BLaER1 treated with 17β-estradiol and CSF1 and Interleukin-3, amounts not matched to agents 10 nM and 100 nM (cell line): ENCODE data around the gene CREB5.

Experiments
- H3K27ac ChIP-seq, 11 experiments: shearing (Covaris generic); formaldehyde crosslinking; 2 replicates each; pipeline ENCODE4 v1.8.1; 2022
- H3K27me3 ChIP-seq, 11 experiments: shearing (Covaris generic); formaldehyde crosslinking; 2 replicates each; pipeline ENCODE4 v1.8.1; 2022
- H3K36me3 ChIP-seq, 11 experiments: shearing (Covaris generic); formaldehyde crosslinking; 2 replicates each; pipeline ENCODE4 v1.8.1; 2022
- H3K4me1 ChIP-seq, 10 experiments: shearing (Covaris generic); formaldehyde crosslinking; 2 replicates each; pipeline ENCODE4 v1.8.1; 2022
- H3K4me2 ChIP-seq, 11 experiments: shearing (Covaris generic); formaldehyde crosslinking; 2 replicates each; pipeline ENCODE4 v1.8.1; 2022
- H3K4me3 ChIP-seq, 10 experiments: shearing (Covaris generic); formaldehyde crosslinking; 2 replicates each; pipeline ENCODE4 v1.8.1; 2022
- H3K9ac ChIP-seq, 11 experiments: shearing (Covaris generic); formaldehyde crosslinking; 2 replicates each; pipeline ENCODE4 v1.8.1; 2022
- H3K9me3 ChIP-seq, 11 experiments: shearing (Covaris generic); formaldehyde crosslinking; replicated peaks in 1 of 11; 2 replicates each; pipeline ENCODE4 v1.8.1; 2022
- H4K20me1 ChIP-seq, 11 experiments: shearing (Covaris generic); formaldehyde crosslinking; 2 replicates each; pipeline ENCODE4 v1.8.1; 2022
- Cebpa-rat ChIP-seq, 11 experiments: shearing (Covaris generic); IDR thresholded peaks; 2 replicates each; pipeline ENCODE4 v1.8.1; 2022

The CREB5 gene

GRCh38 chr7:28761505-28761904 lies 349.2 kb downstream of the CREB5 start:
- TF ChIP-seq Cebpa-rat (IDR thresholded peaks at IDR 0.05), result no peak
- Histone ChIP-seq H3K27me3 (no peaks in the 10 kb centered on the region), H4K20me1 (no peaks in the 10 kb centered on the region), H3K4me3 (no peak overlapping the region), H3K9ac (no peak overlapping the region), H3K27ac (no peak overlapping the region), H3K36me3 (no peaks in the 10 kb centered on the region), H3K4me1 (no peaks in the 10 kb centered on the region), H3K4me2 (no peak overlapping the region), H3K9me3 (no peaks in the 10 kb centered on the region)

- no peaks in the 10 kb centered on the region for H3K4me1 ChIP-seq
- H3K27ac ChIP-seq, result no peak overlapping the region
- H3K27me3 ChIP-seq, result no peaks in the 10 kb centered on the region
- H3K9ac ChIP-seq, result no peak overlapping the region
- no peak overlapping the region for H3K4me2 ChIP-seq
- no peak for TF ChIP-seq Cebpa-rat (IDR thresholded peaks at IDR 0.05)
- no peaks in the 10 kb centered on the region for H3K36me3 ChIP-seq
- no peaks in the 10 kb centered on the region for H4K20me1 ChIP-seq
- no peaks in the 10 kb centered on the region for H3K9me3 ChIP-seq
- H3K4me3 ChIP-seq, result no peak overlapping the region
Observed at GRCh38 chr7:28762651-28763050, 350.3 kb downstream of the CREB5 start.

GRCh38 chr7:28766359-28766758 lies 354.0 kb downstream of the CREB5 start:
- TF ChIP-seq Cebpa-rat (IDR thresholded peaks at IDR 0.05), result no peak
- no peak overlapping the region for H3K27ac ChIP-seq
- H3K9me3 ChIP-seq, result no peaks in the 10 kb centered on the region
- no peaks in the 10 kb centered on the region for H3K27me3 ChIP-seq
- H3K4me3 ChIP-seq, result no peak overlapping the region
- no peaks in the 10 kb centered on the region for H3K36me3 ChIP-seq
- no peak overlapping the region for H3K4me2 ChIP-seq
- no peaks in the 10 kb centered on the region for H3K4me1 ChIP-seq
- no peak overlapping the region for H3K9ac ChIP-seq
- no peaks in the 10 kb centered on the region for H4K20me1 ChIP-seq

GRCh38 chr7:28767356-28767755 lies 355.0 kb downstream of the CREB5 start:
- Histone ChIP-seq H3K4me3 (no peak overlapping the region), H3K9ac (no peak overlapping the region), H3K9me3 (no peaks in the 10 kb centered on the region), H3K27me3 (no peaks in the 10 kb centered on the region), H3K27ac (no peak overlapping the region), H3K36me3 (no peaks in the 10 kb centered on the region), H3K4me1 (peaks cover 0 to 6% (median 0%) of the 10 kb centered on the region in 10 experiments; a peak in 1 of 20 replicates), H3K4me2 (no peak overlapping the region), H4K20me1 (no peaks in the 10 kb centered on the region)
- TF ChIP-seq Cebpa-rat (IDR thresholded peaks at IDR 0.05), result no peak

GRCh38 chr7:28768577-28769147 lies 356.3 kb downstream of the CREB5 start:
- TF ChIP-seq Cebpa-rat (IDR thresholded peaks at IDR 0.05), result no peak
- Histone ChIP-seq H3K4me2 (no peak overlapping the region), H3K36me3 (no peaks in the 10 kb centered on the region), H3K4me3 (no peak overlapping the region), H4K20me1 (no peaks in the 10 kb centered on the region), H3K9ac (no peak overlapping the region), H3K27ac (no peak overlapping the region), H3K9me3 (no peaks in the 10 kb centered on the region), H3K27me3 (no peaks in the 10 kb centered on the region), H3K4me1 (peaks cover 0 to 6% (median 0%) of the 10 kb centered on the region in 10 experiments; a peak in 1 of 20 replicates)

- no peaks in the 10 kb centered on the region for H3K27me3 ChIP-seq
- H3K9me3 ChIP-seq, result peaks cover 0 to 3% (median 0%) of the 10 kb centered on the region in 11 experiments; a peak in 5 of 22 replicates
- H4K20me1 ChIP-seq, result no peaks in the 10 kb centered on the region
- no peaks in the 10 kb centered on the region for H3K36me3 ChIP-seq
- H3K4me3 ChIP-seq, result no peak overlapping the region
- no peak overlapping the region for H3K27ac ChIP-seq
- H3K9ac ChIP-seq, result no peak overlapping the region
- TF ChIP-seq Cebpa-rat (IDR thresholded peaks at IDR 0.05), result no peak
- H3K4me2 ChIP-seq, result no peak overlapping the region
- H3K4me1 ChIP-seq, result peaks cover 0 to 6% (median 0%) of the 10 kb centered on the region in 10 experiments; a peak in 1 of 20 replicates
Observed at GRCh38 chr7:28771906-28772622, 359.7 kb downstream of the CREB5 start.

GRCh38 chr7:28773423-28774145 lies 361.3 kb downstream of the CREB5 start:
- Histone ChIP-seq H3K27ac (no peak overlapping the region), H3K4me2 (no peak overlapping the region), H4K20me1 (no peaks in the 10 kb centered on the region), H3K9me3 (peaks cover 0 to 3% (median 0%) of the 10 kb centered on the region in 11 experiments; a peak in 5 of 22 replicates), H3K4me1 (peaks cover 0 to 6% (median 0%) of the 10 kb centered on the region in 10 experiments; a peak in 1 of 20 replicates), H3K9ac (no peak overlapping the region), H3K27me3 (no peaks in the 10 kb centered on the region), H3K36me3 (no peaks in the 10 kb centered on the region), H3K4me3 (no peak overlapping the region)
- TF ChIP-seq Cebpa-rat (IDR thresholded peaks at IDR 0.05), result no peak

- Histone ChIP-seq H3K27me3 (no peaks in the 10 kb centered on the region), H3K9ac (no peak overlapping the region), H3K9me3 (peaks cover 0 to 3% (median 0%) of the 10 kb centered on the region in 11 experiments; a peak in 5 of 22 replicates), H3K36me3 (no peaks in the 10 kb centered on the region), H3K4me3 (no peak overlapping the region), H3K27ac (no peak overlapping the region), H3K4me2 (no peak overlapping the region), H3K4me1 (peaks cover 0 to 6% (median 0%) of the 10 kb centered on the region in 10 experiments; a peak in 1 of 20 replicates), H4K20me1 (no peaks in the 10 kb centered on the region)
- TF ChIP-seq Cebpa-rat (IDR thresholded peaks at IDR 0.05), result no peak
Observed at GRCh38 chr7:28774261-28774988, 362.1 kb downstream of the CREB5 start.
